Sigmoid colon (tissue), 4 donors: ENCODE measurements around the gene SRRM3.

Experiments used
- POLR2A ChIP-seq, 2 donors: fragments of 450-650 bp; IDR thresholded peaks; one replicate each; pipeline ENCODE4 v1.6.1; 2016; ENCODE audit warnings: antibody characterized with exemption in 2 of 2, mild to moderate bottlenecking in 2 of 2, moderate library complexity in 2 of 2
- POLR2AphosphoS5 ChIP-seq, 4 donors: sonication (generic); formaldehyde crosslinking; IDR thresholded peaks; one replicate each; pipeline ENCODE4 v1.6.1; 2017; ENCODE audit warnings: antibody characterized with exemption in 4 of 4
- TF ChIP-seq, protein P1 (sequence below), 4 experiments: fragments of 450-650 bp in 3 of 4; fragments of 200-600 bp in 1 of 4; IDR thresholded peaks; one replicate each; pipeline ENCODE4 v1.5.1; 2016 to 2019; ENCODE audit warnings: antibody characterized with exemption in 4 of 4, mild to moderate bottlenecking in 3 of 4, moderate library complexity in 2 of 4

DNA sequence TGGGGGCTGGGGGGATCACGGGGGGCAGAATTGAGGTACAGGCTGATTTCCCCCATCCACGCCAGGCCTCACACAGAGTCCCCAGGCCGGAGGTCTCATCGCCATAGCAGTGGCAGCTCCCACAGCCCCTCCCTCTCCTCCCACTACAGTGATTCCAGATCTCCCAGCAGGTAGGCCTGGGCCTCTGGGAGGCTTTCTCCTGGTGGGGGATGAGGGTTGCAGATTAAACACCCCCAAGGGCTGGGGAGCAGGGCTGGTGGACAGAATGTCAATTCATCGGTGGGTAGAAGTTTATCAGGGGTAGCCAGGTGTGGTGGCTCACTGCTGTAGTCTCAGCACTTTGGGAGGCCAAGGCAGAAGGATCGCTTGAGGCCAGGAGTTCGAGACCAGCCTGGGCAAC is 63.6 kb downstream of the SRRM3 start:
- TF ChIP-seq, protein P1, sequence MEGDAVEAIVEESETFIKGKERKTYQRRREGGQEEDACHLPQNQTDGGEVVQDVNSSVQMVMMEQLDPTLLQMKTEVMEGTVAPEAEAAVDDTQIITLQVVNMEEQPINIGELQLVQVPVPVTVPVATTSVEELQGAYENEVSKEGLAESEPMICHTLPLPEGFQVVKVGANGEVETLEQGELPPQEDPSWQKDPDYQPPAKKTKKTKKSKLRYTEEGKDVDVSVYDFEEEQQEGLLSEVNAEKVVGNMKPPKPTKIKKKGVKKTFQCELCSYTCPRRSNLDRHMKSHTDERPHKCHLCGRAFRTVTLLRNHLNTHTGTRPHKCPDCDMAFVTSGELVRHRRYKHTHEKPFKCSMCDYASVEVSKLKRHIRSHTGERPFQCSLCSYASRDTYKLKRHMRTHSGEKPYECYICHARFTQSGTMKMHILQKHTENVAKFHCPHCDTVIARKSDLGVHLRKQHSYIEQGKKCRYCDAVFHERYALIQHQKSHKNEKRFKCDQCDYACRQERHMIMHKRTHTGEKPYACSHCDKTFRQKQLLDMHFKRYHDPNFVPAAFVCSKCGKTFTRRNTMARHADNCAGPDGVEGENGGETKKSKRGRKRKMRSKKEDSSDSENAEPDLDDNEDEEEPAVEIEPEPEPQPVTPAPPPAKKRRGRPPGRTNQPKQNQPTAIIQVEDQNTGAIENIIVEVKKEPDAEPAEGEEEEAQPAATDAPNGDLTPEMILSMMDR (IDR thresholded peaks at IDR 0.05): no peak
- TF ChIP-seq POLR2A (IDR thresholded peaks at IDR 0.05): no peak
- no peak for TF ChIP-seq POLR2AphosphoS5 (IDR thresholded peaks at IDR 0.05)
